ENCODE data around the gene ARFGEF3. TPM values are rescaled to one million over a fixed set of nuclear protein-coding genes. Genes with fewer than 3 reads are reported as not detected.
"Not testable (repeated sequence)": the region's sequence is repeated elsewhere in the genome, so short reads cannot be mapped to it uniquely, and the experiment has no call there.

ARFGEF3 gene
- total RNA-seq, 5 donors from 2014 or later (not counting 1 experiment from before 2014, with no cell fraction given): 0.09 to 0.12 (median 0.10) TPM; not detected in 2

GRCh38 chr6:138288428-138289085, 126.8 kb downstream of the ARFGEF3 start:
- H3K4me1 Mint-ChIP-seq; POLR2A ChIA-PET; H3K9me3 ChIP-seq; ATAC-seq (replicated peaks in 1 of 4); H3K27ac ChIP-seq (ENCODE audit: low read length); H3K9me3 Mint-ChIP-seq; DNase-seq; H3K4me1 ChIP-seq (ENCODE audit: control insufficient read depth in 1 of 2, extremely low read depth in 1 of 2, insufficient read depth in 2 of 2, low read length in 2 of 2); H3K27ac Mint-ChIP-seq; H3K36me3 ChIP-seq (ENCODE audit: control insufficient read depth in 2 of 2, extremely low read depth in 1 of 2, insufficient read depth in 1 of 2, low read length in 1 of 2); H3K27me3 Mint-ChIP-seq; H3K36me3 Mint-ChIP-seq; H3K4me3 Mint-ChIP-seq; H3K4me3 ChIP-seq (ENCODE audit: control insufficient read depth in 1 of 2, extremely low read depth in 1 of 2, low read length in 1 of 2): not testable (repeated sequence)
- CTCF ChIA-PET: interaction anchor here in 1 of 2 donors (4.6 kb wide), 1 partner anchor 173 kb away, joined by 29 read pairs; no protein-coding TSS in a partner anchor
- 91% methylated on average over 5 of the region's 6 CpGs for WGBS (ENCODE audit: insufficient coverage)
- peaks cover 0 to 15% of the 10 kb centered on the region in 2 experiments for H3K27me3 ChIP-seq (replicated peaks in 1 of 2; ENCODE audit: control insufficient read depth in 2 of 2, extremely low read depth in 1 of 2, insufficient read depth in 2 of 2, low read length in 1 of 2)

DNA sequence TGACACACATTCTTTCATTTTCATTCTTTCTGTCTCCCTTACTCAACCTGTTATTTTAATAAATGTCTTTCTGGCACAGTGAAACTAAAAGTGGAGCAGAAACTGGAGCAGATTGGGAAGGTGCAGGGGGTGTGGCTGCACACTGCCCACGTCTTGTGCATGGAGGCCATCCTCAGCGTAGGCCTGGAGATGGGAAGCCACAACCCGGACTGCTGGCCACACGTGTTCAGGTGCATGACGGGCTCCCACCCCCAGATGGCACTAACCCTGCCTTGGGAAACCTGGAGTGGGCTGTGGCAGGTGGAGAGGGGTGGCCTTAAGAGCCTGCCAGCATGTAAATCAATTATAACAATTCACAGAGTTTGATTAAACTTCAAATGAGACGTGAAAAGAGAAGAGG, 128.0 kb downstream of the ARFGEF3 start:
- H3K4me3 Mint-ChIP-seq: no peak overlapping the region
- H3K27ac Mint-ChIP-seq: no peak overlapping the region
- H3K36me3 Mint-ChIP-seq: no peaks in the 10 kb centered on the region
- ATAC-seq (replicated peaks in 1 of 4) (peak in 1 of 4 experiments; percentile 43), DNase-seq (peak in 1 of 35 experiments; percentile 13)
- Histone ChIP-seq H3K9me3 (no peaks in the 10 kb centered on the region), H3K36me3 (ENCODE audit: control insufficient read depth in 2 of 2, extremely low read depth in 1 of 2, insufficient read depth in 1 of 2, low read length in 1 of 2) (no peaks in the 10 kb centered on the region), H3K4me1 (ENCODE audit: control insufficient read depth in 1 of 2, extremely low read depth in 1 of 2, insufficient read depth in 2 of 2, low read length in 2 of 2) (no peaks in the 10 kb centered on the region), H3K27me3 (replicated peaks in 1 of 2; ENCODE audit: control insufficient read depth in 2 of 2, extremely low read depth in 1 of 2, insufficient read depth in 2 of 2, low read length in 1 of 2) (peaks cover 0 to 15% of the 10 kb centered on the region in 2 experiments), H3K27ac (ENCODE audit: low read length) (no peak overlapping the region), H3K4me3 (ENCODE audit: control insufficient read depth in 1 of 2, extremely low read depth in 1 of 2, low read length in 1 of 2) (no peak overlapping the region)
- H3K4me1 Mint-ChIP-seq: no peaks in the 10 kb centered on the region
- H3K9me3 Mint-ChIP-seq: no peaks in the 10 kb centered on the region
- ChIA-PET CTCF (interaction anchor here (0.6 to 4.6 kb wide), 2 partner anchors 174 to 699 kb away, joined by 7 to 29 read pairs; no protein-coding TSS in a partner anchor), POLR2A (no interaction called here)
- WGBS (ENCODE audit: insufficient coverage): no CpG with 5 or more reads among the region's 6 CpGs
- peaks cover 3% of the 10 kb centered on the region in 2 donors for H3K27me3 Mint-ChIP-seq

GRCh38 chr6:138290423-138290962, 128.8 kb downstream of the ARFGEF3 start:
- H3K4me1 ChIP-seq (ENCODE audit: control insufficient read depth in 1 of 2, extremely low read depth in 1 of 2, insufficient read depth in 2 of 2, low read length in 2 of 2): no peaks in the 10 kb centered on the region
- Mint-ChIP-seq H3K36me3 (no peaks in the 10 kb centered on the region), H3K4me3 (no peak overlapping the region), H3K27ac (no peak overlapping the region), H3K27me3 (peaks cover 3% of the 10 kb centered on the region in 2 donors), H3K4me1 (no peaks in the 10 kb centered on the region), H3K9me3 (no peaks in the 10 kb centered on the region)
- no peak overlapping the region for H3K4me3 ChIP-seq (ENCODE audit: control insufficient read depth in 1 of 2, extremely low read depth in 1 of 2, low read length in 1 of 2)
- peaks cover 0 to 15% of the 10 kb centered on the region in 2 experiments for H3K27me3 ChIP-seq (replicated peaks in 1 of 2; ENCODE audit: control insufficient read depth in 2 of 2, extremely low read depth in 1 of 2, insufficient read depth in 2 of 2, low read length in 1 of 2)
- no peaks in the 10 kb centered on the region for H3K36me3 ChIP-seq (ENCODE audit: control insufficient read depth in 2 of 2, extremely low read depth in 1 of 2, insufficient read depth in 1 of 2, low read length in 1 of 2)
- no peak for DNase-seq
- no peak overlapping the region for H3K27ac ChIP-seq (ENCODE audit: low read length)
- ATAC-seq (replicated peaks in 1 of 4): no peak
- WGBS (ENCODE audit: insufficient coverage): 80% methylated on average over 2 of the region's 5 CpGs
- H3K9me3 ChIP-seq: no peaks in the 10 kb centered on the region
- ChIA-PET POLR2A (no interaction called here), CTCF (no interaction called here)

- H3K36me3 ChIP-seq (ENCODE audit: control insufficient read depth in 2 of 2, extremely low read depth in 1 of 2, insufficient read depth in 1 of 2, low read length in 1 of 2): no peaks in the 10 kb centered on the region
- no peaks in the 10 kb centered on the region for H3K36me3 Mint-ChIP-seq
- no peak overlapping the region for H3K27ac Mint-ChIP-seq
- no peak overlapping the region for H3K4me3 Mint-ChIP-seq
- no peaks in the 10 kb centered on the region for H3K4me1 ChIP-seq (ENCODE audit: control insufficient read depth in 1 of 2, extremely low read depth in 1 of 2, insufficient read depth in 2 of 2, low read length in 2 of 2)
- no peaks in the 10 kb centered on the region for H3K9me3 Mint-ChIP-seq
- 90% methylated on average over 9 of the region's 21 CpGs for WGBS (ENCODE audit: insufficient coverage)
- peaks cover 3% of the 10 kb centered on the region in 2 donors for H3K27me3 Mint-ChIP-seq
- ATAC-seq (replicated peaks in 1 of 4) (no peak), DNase-seq (no peak)
- H3K4me3 ChIP-seq (ENCODE audit: control insufficient read depth in 1 of 2, extremely low read depth in 1 of 2, low read length in 1 of 2): no peak overlapping the region
- no peaks in the 10 kb centered on the region for H3K9me3 ChIP-seq
- H3K27ac ChIP-seq (ENCODE audit: low read length): no peak overlapping the region
- peaks cover 0 to 15% of the 10 kb centered on the region in 2 experiments for H3K27me3 ChIP-seq (replicated peaks in 1 of 2; ENCODE audit: control insufficient read depth in 2 of 2, extremely low read depth in 1 of 2, insufficient read depth in 2 of 2, low read length in 1 of 2)
- ChIA-PET POLR2A (no interaction called here), CTCF (no interaction called here)
- no peaks in the 10 kb centered on the region for H3K4me1 Mint-ChIP-seq
Measured at GRCh38 chr6:138291036-138291848, 129.5 kb downstream of the ARFGEF3 start.

- CTCF ChIA-PET: no interaction called here
- Histone ChIP-seq H3K27ac (ENCODE audit: low read length) (no peak overlapping the region), H3K9me3 (no peaks in the 10 kb centered on the region), H3K4me3 (ENCODE audit: control insufficient read depth in 1 of 2, extremely low read depth in 1 of 2, low read length in 1 of 2) (no peak overlapping the region), H3K27me3 (replicated peaks in 1 of 2; ENCODE audit: control insufficient read depth in 2 of 2, extremely low read depth in 1 of 2, insufficient read depth in 2 of 2, low read length in 1 of 2) (peaks cover 0 to 12% of the 10 kb centered on the region in 2 experiments), H3K36me3 (ENCODE audit: control insufficient read depth in 2 of 2, extremely low read depth in 1 of 2, insufficient read depth in 1 of 2, low read length in 1 of 2) (no peaks in the 10 kb centered on the region), H3K4me1 (ENCODE audit: control insufficient read depth in 1 of 2, extremely low read depth in 1 of 2, insufficient read depth in 2 of 2, low read length in 2 of 2) (no peaks in the 10 kb centered on the region)
- POLR2A ChIA-PET: no interaction called here
- Mint-ChIP-seq H3K4me3 (no peak overlapping the region), H3K4me1 (no peaks in the 10 kb centered on the region), H3K27me3 (peaks cover 3% of the 10 kb centered on the region in 2 donors), H3K9me3 (no peaks in the 10 kb centered on the region), H3K27ac (no peak overlapping the region), H3K36me3 (no peaks in the 10 kb centered on the region)
- no peak for ATAC-seq (replicated peaks in 1 of 4)
- no peak for DNase-seq
- WGBS (ENCODE audit: insufficient coverage): 89% methylated on average over 27 of the region's 28 CpGs
Measured at GRCh38 chr6:138291849-138292181, 130.1 kb downstream of the ARFGEF3 start.

DNA sequence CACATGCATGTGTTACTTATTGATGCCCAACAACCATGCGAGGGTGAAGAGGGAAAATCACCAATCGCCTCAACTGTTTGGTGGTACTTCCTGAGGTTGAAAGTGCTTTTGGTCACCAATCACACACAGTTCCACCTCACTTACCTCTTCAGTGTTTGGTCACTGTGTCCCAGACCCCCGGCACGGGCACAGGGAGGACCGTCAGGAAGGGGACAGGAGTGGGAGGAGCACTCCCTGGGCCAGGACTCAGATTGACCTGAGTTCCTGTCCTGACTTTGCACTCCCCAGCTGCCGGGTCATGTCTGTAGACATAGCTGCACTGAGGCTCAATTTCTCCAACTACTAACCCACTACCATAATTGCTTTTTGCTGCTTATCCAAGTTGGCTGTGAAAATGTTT, 130.7 kb downstream of the ARFGEF3 start:
- ChIA-PET POLR2A (no interaction called here), CTCF (no interaction called here)
- no peak for ATAC-seq (replicated peaks in 1 of 4)

More for the DNA sequence above, 130.7 kb downstream of the ARFGEF3 start:
- peaks cover 0 to 8% of the 10 kb centered on the region in 2 experiments for H3K27me3 ChIP-seq (replicated peaks in 1 of 2; ENCODE audit: control insufficient read depth in 2 of 2, extremely low read depth in 1 of 2, insufficient read depth in 2 of 2, low read length in 1 of 2)
- H3K9me3 Mint-ChIP-seq: no peaks in the 10 kb centered on the region
- peaks cover 3% of the 10 kb centered on the region in 2 donors for H3K27me3 Mint-ChIP-seq
- no peaks in the 10 kb centered on the region for H3K36me3 ChIP-seq (ENCODE audit: control insufficient read depth in 2 of 2, extremely low read depth in 1 of 2, insufficient read depth in 1 of 2, low read length in 1 of 2)
- DNase-seq: no peak
- H3K9me3 ChIP-seq: no peaks in the 10 kb centered on the region
- H3K4me3 ChIP-seq (ENCODE audit: control insufficient read depth in 1 of 2, extremely low read depth in 1 of 2, low read length in 1 of 2): no peak overlapping the region
- no peak overlapping the region for H3K4me3 Mint-ChIP-seq
- 71% methylated on average over 3 of the region's 6 CpGs for WGBS (ENCODE audit: insufficient coverage)
- no peak overlapping the region for H3K27ac ChIP-seq (ENCODE audit: low read length)
- no peak overlapping the region for H3K27ac Mint-ChIP-seq
- no peaks in the 10 kb centered on the region for H3K4me1 Mint-ChIP-seq
- H3K4me1 ChIP-seq (ENCODE audit: control insufficient read depth in 1 of 2, extremely low read depth in 1 of 2, insufficient read depth in 2 of 2, low read length in 2 of 2): no peaks in the 10 kb centered on the region
- no peaks in the 10 kb centered on the region for H3K36me3 Mint-ChIP-seq
